HUES6 (cell line): Measurements from ENCODE around the gene COL4A4.

Source experiments
- H3K27ac ChIP-seq: 2 replicates; pipeline ENCODE4 v1.7.0; 2013; ENCODE audit warnings: low read depth, mild to moderate bottlenecking, low read length, inconsistent platforms
- H3K27me3 ChIP-seq: 2 replicates; pipeline ENCODE4 v1.6.1; 2013; ENCODE audit warnings: low read length; ENCODE audit not compliant: control insufficient read depth, insufficient read depth
- H3K36me3 ChIP-seq: 2 replicates; pipeline ENCODE4 v1.6.1; 2013; ENCODE audit warnings: low read length; ENCODE audit not compliant: control insufficient read depth, insufficient read depth
- H3K4me1 ChIP-seq: 2 replicates; pipeline ENCODE4 v1.6.1; 2013; ENCODE audit warnings: low read length; ENCODE audit not compliant: control insufficient read depth, insufficient read depth
- H3K4me3 ChIP-seq: 2 replicates; pipeline ENCODE4 v1.5.1; 2013; ENCODE audit warnings: low read depth, low read length
- H3K9ac ChIP-seq: one replicate; pipeline ENCODE4 v1.6.1; 2013; ENCODE audit warnings: mild to moderate bottlenecking, low read length
- H3K9me3 ChIP-seq: 2 replicates; pipeline ENCODE4 v1.6.1; 2013; ENCODE audit warnings: low read depth, low read length; ENCODE audit not compliant: control insufficient read depth, insufficient read depth

COL4A4 gene

GRCh38 chr2:227143895-227144294, 20.1 kb downstream of the COL4A4 start:
- H3K27ac ChIP-seq, result no peak overlapping the region
- H3K4me3 ChIP-seq, result no peak overlapping the region
- peaks cover 6% of the 10 kb centered on the region for H3K9me3 ChIP-seq
- H3K36me3 ChIP-seq, result no peaks in the 10 kb centered on the region
- H3K4me1 ChIP-seq, result no peaks in the 10 kb centered on the region
- no peak overlapping the region for H3K9ac ChIP-seq
- no peaks in the 10 kb centered on the region for H3K27me3 ChIP-seq

- H3K9me3 ChIP-seq, result no peaks in the 10 kb centered on the region
- no peak overlapping the region for H3K9ac ChIP-seq
- H3K4me3 ChIP-seq, result no peak overlapping the region
- no peaks in the 10 kb centered on the region for H3K36me3 ChIP-seq
- H3K27ac ChIP-seq, result no peak overlapping the region
- H3K27me3 ChIP-seq, result no peaks in the 10 kb centered on the region
- no peaks in the 10 kb centered on the region for H3K4me1 ChIP-seq
These were observed 22.7 kb downstream of the COL4A4 start for GRCh38 chr2:227141301-227141700.

GRCh38 chr2:227134591-227134990, 29.4 kb downstream of the COL4A4 start:
- Histone ChIP-seq H3K9ac (no peak overlapping the region), H3K36me3 (no peaks in the 10 kb centered on the region), H3K4me3 (no peak overlapping the region), H3K27me3 (no peaks in the 10 kb centered on the region), H3K9me3 (no peaks in the 10 kb centered on the region), H3K4me1 (no peaks in the 10 kb centered on the region), H3K27ac (no peak overlapping the region)

GRCh38 chr2:227132986-227133385, 31.0 kb downstream of the COL4A4 start:
- H3K36me3 ChIP-seq, result no peaks in the 10 kb centered on the region
- no peaks in the 10 kb centered on the region for H3K9me3 ChIP-seq
- H3K27me3 ChIP-seq, result no peaks in the 10 kb centered on the region
- H3K4me1 ChIP-seq, result no peaks in the 10 kb centered on the region
- H3K9ac ChIP-seq, result no peak overlapping the region
- H3K4me3 ChIP-seq, result no peak overlapping the region
- no peak overlapping the region for H3K27ac ChIP-seq

- Histone ChIP-seq H3K27me3 (no peaks in the 10 kb centered on the region), H3K36me3 (no peaks in the 10 kb centered on the region), H3K9ac (no peak overlapping the region), H3K9me3 (no peaks in the 10 kb centered on the region), H3K4me3 (no peak overlapping the region), H3K4me1 (no peaks in the 10 kb centered on the region; the same call in 1 of the 2 replicates), H3K27ac (no peak overlapping the region)
These were observed 33.4 kb downstream of the COL4A4 start for GRCh38 chr2:227130636-227131035.

- H3K4me1 ChIP-seq, result no peaks in the 10 kb centered on the region; the same call in 1 of the 2 replicates
- no peaks in the 10 kb centered on the region for H3K9me3 ChIP-seq
- H3K9ac ChIP-seq, result no peak overlapping the region
- no peak overlapping the region for H3K27ac ChIP-seq
- no peak overlapping the region for H3K4me3 ChIP-seq
- H3K36me3 ChIP-seq, result no peaks in the 10 kb centered on the region
- H3K27me3 ChIP-seq, result no peaks in the 10 kb centered on the region
These were observed 36.8 kb downstream of the COL4A4 start for GRCh38 chr2:227127201-227127600.

- Histone ChIP-seq H3K27me3 (no peaks in the 10 kb centered on the region), H3K9ac (no peak overlapping the region), H3K4me3 (no peak overlapping the region), H3K36me3 (no peaks in the 10 kb centered on the region), H3K27ac (no peak overlapping the region), H3K4me1 (no peaks in the 10 kb centered on the region; the same call in 1 of the 2 replicates), H3K9me3 (no peaks in the 10 kb centered on the region)
These were observed 38.5 kb downstream of the COL4A4 start for GRCh38 chr2:227125506-227125905.

- Histone ChIP-seq H3K27me3 (no peaks in the 10 kb centered on the region), H3K36me3 (no peaks in the 10 kb centered on the region), H3K27ac (no peak overlapping the region), H3K9ac (no peak overlapping the region), H3K9me3 (no peaks in the 10 kb centered on the region), H3K4me3 (no peak overlapping the region), H3K4me1 (no peaks in the 10 kb centered on the region; the same call in 1 of the 2 replicates)
These were observed 39.2 kb downstream of the COL4A4 start for GRCh38 chr2:227124811-227125210.

GRCh38 chr2:227123697-227124096, 40.3 kb downstream of the COL4A4 start:
- no peaks in the 10 kb centered on the region for H3K36me3 ChIP-seq
- no peaks in the 10 kb centered on the region for H3K27me3 ChIP-seq
- H3K9ac ChIP-seq, result no peak overlapping the region
- no peaks in the 10 kb centered on the region for H3K9me3 ChIP-seq
- H3K27ac ChIP-seq, result no peak overlapping the region
- H3K4me1 ChIP-seq, result no peaks in the 10 kb centered on the region; the same call in 1 of the 2 replicates
- no peak overlapping the region for H3K4me3 ChIP-seq

- no peak overlapping the region for H3K9ac ChIP-seq
These were observed 45.7 kb downstream of the COL4A4 start for GRCh38 chr2:227118353-227118752.

GRCh38 chr2:227117852-227118251, 46.2 kb downstream of the COL4A4 start:
- Histone ChIP-seq H3K36me3 (no peaks in the 10 kb centered on the region), H3K9ac (no peak overlapping the region), H3K27ac (no peak overlapping the region), H3K27me3 (no peaks in the 10 kb centered on the region), H3K4me1 (no peaks in the 10 kb centered on the region; the same call in 1 of the 2 replicates), H3K4me3 (no peak overlapping the region), H3K9me3 (no peaks in the 10 kb centered on the region)

More at GRCh38 chr2:227118353-227118752, 45.7 kb downstream of the COL4A4 start:
- Histone ChIP-seq H3K9me3 (no peaks in the 10 kb centered on the region), H3K4me3 (no peak overlapping the region), H3K36me3 (no peaks in the 10 kb centered on the region), H3K27me3 (no peaks in the 10 kb centered on the region), H3K27ac (no peak overlapping the region), H3K4me1 (no peaks in the 10 kb centered on the region; the same call in 1 of the 2 replicates)

GRCh38 chr2:227117027-227117426, 47.0 kb downstream of the COL4A4 start:
- Histone ChIP-seq H3K36me3 (no peaks in the 10 kb centered on the region), H3K9me3 (no peaks in the 10 kb centered on the region), H3K27me3 (no peaks in the 10 kb centered on the region), H3K4me3 (no peak overlapping the region), H3K9ac (no peak overlapping the region), H3K27ac (no peak overlapping the region), H3K4me1 (no peaks in the 10 kb centered on the region; the same call in 1 of the 2 replicates)
